Measurements from ENCODE around the gene SPAG4.

Gene SPAG4

DNA sequence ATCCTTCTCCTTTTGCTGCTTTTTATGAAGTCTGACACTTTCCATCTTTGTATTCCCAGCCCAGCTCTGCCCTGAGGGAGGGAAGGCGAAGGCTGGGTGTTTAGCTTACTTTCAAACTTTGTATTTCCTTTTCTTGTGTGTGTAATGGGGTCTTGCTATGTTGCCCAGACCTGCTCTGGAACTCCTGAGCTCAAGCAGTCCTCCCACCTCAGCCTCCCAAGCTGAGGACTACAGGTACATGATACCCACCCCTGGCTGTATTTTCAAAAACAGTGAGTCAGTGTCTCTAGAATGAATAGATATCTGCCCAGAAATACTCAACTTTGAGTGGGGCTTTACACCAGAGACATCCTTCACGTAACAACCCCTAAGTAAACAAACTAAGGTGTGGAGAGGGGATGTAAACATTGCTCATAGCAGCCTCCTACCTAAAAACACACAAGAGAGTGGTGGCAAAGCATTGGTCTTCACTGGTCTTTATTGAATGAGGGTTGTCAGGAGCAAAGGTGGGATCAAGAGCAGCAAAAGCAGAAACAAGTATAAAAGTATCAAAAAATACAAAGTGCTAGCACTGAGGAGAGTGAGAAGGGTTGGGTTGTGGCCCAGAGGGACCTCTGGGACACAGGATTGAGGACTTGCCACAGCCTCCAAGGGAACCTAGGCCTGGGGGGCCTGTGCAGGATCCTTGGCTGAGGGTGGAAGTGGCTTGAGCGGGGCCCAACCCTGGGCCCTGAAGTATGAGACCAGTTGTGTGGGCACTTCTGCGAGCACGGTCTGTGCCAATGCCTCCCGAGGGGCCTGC is 10.2 kb downstream of the SPAG4 start:
- no peak for DNase-seq

GRCh38 chr20:35626386-35627001 is 10.9 kb downstream of the SPAG4 start:
- no peak for DNase-seq

- DNase-seq: no peak
Measured at GRCh38 chr20:35627121-35627520, 11.5 kb downstream of the SPAG4 start.

GRCh38 chr20:35629427-35630145 is 14.0 kb downstream of the SPAG4 start:
- no peak for DNase-seq

DNA sequence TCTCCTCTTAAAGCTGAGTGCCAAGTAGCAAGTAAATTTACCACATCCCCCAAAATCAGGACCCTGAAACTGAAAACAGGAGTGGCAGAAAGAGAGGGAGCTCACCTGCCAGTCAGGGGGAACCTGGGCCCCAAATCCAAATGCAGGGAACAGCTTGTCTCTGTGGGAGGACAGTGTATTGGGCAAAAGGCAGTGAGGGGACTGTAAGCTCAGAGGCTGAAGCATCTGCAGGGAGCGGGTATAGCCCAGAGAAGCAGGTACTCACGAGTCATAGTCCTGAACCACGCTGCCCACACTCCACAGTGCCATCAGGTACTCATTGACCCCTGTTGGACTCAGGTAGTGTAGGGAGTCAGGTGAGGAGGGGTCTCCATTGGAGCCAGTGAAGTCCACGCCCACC is 15.0 kb downstream of the SPAG4 start:
- no peak for DNase-seq

- DNase-seq: no peak
Measured at GRCh38 chr20:35632539-35633115, 17.0 kb downstream of the SPAG4 start.

- no peak for DNase-seq
Measured at GRCh38 chr20:35635652-35636051, 20.0 kb downstream of the SPAG4 start.

GRCh38 chr20:35636095-35636494 is 20.5 kb downstream of the SPAG4 start:
- no peak for DNase-seq

- no peak for DNase-seq
Measured at GRCh38 chr20:35637276-35637675, 21.6 kb downstream of the SPAG4 start.

- no peak for DNase-seq
Measured at GRCh38 chr20:35638751-35639150, 23.1 kb downstream of the SPAG4 start.

DNA sequence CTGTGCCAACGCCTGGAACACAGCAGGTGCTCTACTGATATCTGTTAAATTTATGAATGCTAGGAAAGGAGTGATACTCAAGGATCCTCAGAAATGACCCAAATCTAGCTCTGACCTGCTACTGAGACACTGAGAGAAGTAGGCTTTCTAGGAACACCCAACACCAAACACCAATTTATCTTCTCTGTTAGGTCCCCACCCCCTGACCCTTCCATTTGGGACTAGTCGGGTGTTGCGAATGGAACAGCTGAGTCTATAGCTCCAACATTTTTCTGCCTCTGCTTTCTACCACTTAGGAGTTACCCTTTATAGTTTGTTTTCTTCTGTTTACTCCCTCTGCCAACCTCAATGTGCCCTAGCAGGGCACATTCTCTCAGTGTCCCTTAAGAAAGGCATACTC is 25.1 kb downstream of the SPAG4 start:
- no peak for DNase-seq

GRCh38 chr20:35641743-35642142 is 26.1 kb downstream of the SPAG4 start:
- no peak for DNase-seq

GRCh38 chr20:35643045-35643444 is 27.4 kb downstream of the SPAG4 start:
- DNase-seq: no peak

DNA sequence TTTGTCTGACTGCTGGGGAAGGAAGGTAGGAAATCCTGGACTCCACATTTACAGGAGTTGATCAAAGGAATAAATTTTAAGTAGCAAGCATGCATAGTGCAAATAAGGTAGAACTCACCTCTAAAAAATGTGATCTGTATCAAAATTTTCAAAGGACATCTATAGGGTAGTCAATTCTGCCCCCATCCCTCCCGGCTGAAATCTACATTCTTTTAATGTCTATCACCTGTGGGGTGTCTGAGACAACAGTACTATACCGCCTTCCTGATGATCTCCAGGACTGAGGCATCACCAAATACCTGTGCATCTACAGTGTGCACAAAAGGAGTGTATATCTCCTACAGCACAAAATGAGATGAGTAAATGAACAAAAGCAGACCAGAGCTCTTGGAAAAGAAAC is 29.2 kb downstream of the SPAG4 start:
- DNase-seq: no peak

DNA sequence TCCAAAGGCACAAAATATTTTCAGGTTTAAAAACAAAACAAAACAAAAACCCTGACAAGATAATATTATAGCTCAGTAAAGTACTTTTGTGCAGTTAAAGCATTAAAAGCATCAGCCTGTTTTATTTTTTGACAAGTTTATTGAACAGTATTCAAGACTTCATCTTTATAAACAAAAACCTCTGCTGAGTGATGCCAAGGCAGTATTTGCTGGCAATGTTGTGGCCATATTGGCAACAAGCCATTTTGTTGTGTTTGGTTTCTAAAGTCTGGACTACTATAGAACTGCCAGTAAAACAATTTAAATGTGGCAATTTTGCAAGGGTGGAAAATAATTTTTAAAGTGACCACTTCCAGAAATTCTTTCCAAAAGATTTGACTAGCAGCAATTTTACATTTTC is 33.2 kb downstream of the SPAG4 start:
- no peak for DNase-seq

DNA sequence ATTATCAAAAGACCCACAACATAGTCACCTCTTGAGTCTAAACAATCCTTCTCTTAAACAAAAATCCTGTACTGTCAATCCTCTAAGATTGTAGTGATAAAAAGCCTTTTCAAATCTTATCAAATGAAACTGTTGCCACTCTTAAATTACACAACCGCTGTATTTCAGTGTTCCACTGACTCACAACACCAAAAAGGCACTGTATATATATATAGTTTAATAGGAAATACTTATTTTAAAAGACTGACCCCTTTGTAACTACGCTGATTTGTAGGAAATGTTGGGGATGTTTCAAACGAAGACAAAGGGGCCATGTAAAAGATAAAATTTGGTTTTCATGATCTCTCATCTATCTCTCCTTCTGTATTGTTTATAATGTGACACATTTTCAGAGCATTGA is 35.0 kb downstream of the SPAG4 start:
- no peak for DNase-seq

DNA sequence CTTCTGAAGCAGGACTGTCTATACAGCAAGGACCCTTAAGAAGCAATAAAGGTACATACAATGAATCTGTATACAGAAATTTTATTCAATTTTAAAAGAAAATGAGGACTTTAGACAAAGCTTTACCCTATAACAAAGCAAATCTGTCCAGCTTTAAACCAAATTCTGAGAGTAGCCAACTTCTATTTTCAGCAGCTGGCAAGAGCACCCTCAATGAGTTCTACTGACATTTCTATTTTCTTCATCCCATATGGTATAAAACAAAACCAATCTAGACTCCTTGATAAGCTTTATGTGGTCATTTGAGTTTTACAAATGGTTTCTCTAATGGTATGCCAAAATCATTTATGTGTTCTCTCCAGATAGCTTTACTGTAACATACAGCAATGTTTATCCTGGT is 36.3 kb downstream of the SPAG4 start:
- DNase-seq: no peak

DNA sequence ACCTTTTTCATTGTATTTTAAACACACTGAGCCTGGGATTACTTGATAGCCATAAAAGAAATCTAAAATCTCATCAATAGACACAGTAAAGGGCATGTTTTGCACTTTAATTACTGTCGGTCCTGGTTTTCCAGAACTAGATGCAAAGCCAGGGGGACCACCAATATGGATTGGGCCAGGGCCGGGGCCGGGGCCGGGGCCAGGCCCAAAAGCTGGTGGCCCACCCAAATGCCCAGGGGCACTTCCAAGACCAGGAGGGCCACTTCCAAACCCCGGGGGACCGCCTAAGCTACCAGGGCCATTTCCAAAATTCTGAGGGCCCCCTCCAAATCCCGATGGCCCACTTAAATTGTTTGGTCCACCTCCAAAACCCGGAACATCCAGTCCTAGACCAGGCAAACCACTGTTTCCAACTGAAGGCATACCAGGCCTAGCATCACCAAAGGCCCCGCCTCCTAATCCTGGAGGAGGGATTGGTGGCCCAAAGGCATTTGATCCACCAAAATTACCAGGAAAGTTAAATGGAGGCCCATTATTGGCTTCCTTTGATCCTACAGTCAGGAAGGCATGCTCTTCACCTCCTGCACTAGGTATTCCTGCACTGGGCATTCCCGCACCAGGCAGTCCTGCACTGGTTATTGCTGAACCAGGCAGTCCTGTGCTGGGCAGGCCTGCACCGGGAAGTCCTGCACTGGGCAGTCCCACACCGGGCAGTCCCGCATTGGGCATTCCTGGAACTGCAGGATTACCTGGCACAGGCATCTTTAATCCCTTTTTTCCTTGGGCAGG is 37.2 kb downstream of the SPAG4 start:
- no peak for DNase-seq

DNA sequence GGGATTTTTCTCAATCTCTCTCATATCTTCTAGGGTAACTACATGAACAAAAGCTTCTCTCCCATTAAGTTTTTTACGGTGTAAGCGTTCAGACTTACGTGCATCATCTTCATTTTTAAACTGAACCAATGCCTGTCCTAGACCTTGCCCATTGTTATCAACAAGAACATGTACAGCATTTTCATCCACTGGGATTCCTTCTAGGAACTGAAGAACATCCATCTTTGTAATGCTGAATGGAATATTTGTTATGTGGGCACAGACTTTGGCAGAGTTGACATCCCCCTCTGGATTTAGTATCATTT is 37.8 kb downstream of the SPAG4 start:
- no peak for DNase-seq

DNA sequence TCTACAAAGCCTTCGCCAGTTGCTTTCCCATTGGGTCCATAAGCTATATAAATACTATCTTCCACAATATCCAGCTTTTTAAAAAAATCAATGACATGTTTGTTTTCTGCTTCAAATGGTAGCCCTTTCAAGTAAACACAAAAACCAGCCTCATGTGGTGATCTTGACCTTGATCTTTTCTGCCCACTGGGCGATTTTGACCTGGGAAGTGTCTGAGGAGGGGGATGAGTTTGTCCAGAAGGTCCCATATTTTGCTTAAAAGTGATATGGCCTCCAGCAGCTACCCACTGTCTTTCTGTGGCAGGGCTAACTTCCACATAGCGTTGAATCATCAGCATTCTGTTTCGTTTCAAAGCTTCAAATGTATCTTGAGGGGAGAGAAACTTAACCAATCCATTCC is 38.3 kb downstream of the SPAG4 start:
- no peak for DNase-seq

GRCh38 chr20:35654415-35654814 is 38.8 kb downstream of the SPAG4 start:
- no peak for DNase-seq

GRCh38 chr20:35657271-35657670 is 41.6 kb downstream of the SPAG4 start:
- DNase-seq: no peak
